Adrenal gland (tissue), 5 donors: ENCODE data around the gene GFOD1.

Source experiments
- CTCF ChIP-seq, 6 experiments: fragments of 450-650 bp in 4 of 6; fragments of 200-600 bp in 2 of 6; sonication (generic) in 1 of 6; IDR thresholded peaks; 1 replicate in 5 of 6; 2 replicates in 1 of 6; pipeline versions ENCODE4 v1.5.1 to v1.8.0; 2016 to 2021; ENCODE audit warnings: antibody characterized with exemption in 6 of 6, mild to moderate bottlenecking in 2 of 6, moderate library complexity in 1 of 6
- POLR2A ChIP-seq, 2 donors: fragments of 450-650 bp; IDR thresholded peaks; one replicate each; pipeline ENCODE4 v1.6.1; 2017; ENCODE audit warnings: antibody characterized with exemption in 2 of 2, mild to moderate bottlenecking in 2 of 2, moderate library complexity in 1 of 2
- donor health status: DM: no; HTN: no; CAD: no.

GRCh38 chr6:13368079-13368730 lies 119.2 kb downstream of the GFOD1 start:
- TF ChIP-seq POLR2A (IDR thresholded peaks at IDR 0.05), result no peak
- TF ChIP-seq CTCF (IDR thresholded peaks at IDR 0.05), result no peak
